NCI-H446 (cell line): ENCODE data around the gene RAMAC.
"Not testable (repeated sequence)": the region's sequence is repeated elsewhere in the genome, so short reads cannot be mapped to it uniquely, and the experiment has no call there.

Source experiments
- DNase-seq, 2 experiments: peaks; one replicate each; lab custom pipeline; 2025; lab: John Stamatoyannopoulos, UW

Gene RAMAC

DNA sequence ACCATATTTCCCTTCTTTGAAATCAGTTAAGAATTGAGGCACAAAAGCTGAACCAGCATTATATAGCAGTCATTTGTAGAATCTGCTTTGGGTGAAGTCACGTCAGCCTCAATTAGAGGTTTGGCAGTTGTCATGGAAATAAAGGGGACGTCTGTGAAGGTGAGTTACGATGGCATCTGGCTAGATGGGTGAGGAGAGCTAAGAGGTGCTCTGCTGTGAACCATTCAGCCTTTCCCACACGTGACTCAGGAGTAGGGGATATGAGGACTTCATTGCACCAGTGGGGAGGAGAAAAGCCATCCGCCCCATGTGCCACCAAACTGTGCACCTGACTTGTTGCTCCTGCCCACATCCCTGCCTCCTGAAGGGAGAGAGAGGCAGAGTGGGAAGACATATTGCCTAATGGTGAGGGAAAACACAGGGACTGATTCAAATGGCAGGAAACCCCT, 28.2 kb downstream of the RAMAC start:
- DNase-seq = no peak

DNA sequence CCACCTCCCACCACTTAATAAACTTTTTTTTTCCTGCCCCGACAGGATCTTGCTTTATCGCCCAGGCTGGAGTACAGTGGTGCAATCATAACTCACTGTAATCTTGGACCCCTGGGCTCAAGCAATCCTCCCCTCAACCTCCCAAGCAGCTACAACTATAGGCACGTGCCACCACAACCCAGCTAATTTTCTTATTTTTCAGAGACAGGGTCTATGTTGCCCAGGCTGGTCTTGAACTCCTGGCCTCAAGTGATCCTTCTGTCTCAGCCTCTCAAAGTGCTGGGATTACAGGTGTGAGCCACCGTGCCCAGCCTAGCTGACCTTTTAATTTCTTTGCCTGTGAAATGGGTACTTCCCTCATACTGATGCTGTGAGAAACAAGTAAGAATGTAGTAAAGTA, 29.4 kb downstream of the RAMAC start:
- no peak for DNase-seq

DNA sequence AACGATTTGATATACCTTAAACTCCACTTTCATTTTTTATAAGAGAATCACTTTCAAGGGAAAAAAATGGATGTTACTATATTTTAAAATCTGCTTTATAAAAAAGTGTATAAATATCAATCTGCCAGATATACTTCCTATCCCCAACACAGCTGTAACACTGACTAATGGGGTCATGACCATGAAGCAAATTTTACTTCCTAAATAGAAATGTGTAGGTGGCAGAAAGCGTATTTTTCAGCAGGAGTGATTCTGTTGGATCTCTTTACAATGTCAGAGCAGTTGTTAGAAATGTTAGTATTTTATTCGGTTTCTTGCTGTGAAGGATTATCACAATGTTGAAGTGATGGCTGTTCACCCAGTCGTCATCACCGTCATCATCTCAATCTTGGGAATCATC, 30.9 kb downstream of the RAMAC start:
- DNase-seq = no peak

DNA sequence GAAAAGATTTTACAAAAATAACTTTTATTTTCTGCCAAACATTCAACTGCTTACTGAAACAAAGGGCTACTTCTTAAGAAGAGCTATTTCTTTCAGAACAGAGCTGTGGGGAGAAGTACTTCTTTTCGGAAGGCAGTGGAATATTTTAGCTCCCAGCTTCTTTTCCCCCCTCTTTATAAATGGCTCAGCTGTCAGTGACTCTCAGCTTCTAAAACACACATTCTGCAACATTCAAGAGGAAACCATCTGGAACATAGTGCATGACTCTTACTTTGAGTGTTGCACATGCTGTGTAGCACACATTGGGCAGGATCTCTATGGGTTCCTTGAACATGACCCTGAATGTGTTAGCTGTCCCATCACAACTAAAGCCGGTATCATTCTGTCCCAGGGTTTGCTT, 32.4 kb downstream of the RAMAC start:
- no peak for DNase-seq

DNA sequence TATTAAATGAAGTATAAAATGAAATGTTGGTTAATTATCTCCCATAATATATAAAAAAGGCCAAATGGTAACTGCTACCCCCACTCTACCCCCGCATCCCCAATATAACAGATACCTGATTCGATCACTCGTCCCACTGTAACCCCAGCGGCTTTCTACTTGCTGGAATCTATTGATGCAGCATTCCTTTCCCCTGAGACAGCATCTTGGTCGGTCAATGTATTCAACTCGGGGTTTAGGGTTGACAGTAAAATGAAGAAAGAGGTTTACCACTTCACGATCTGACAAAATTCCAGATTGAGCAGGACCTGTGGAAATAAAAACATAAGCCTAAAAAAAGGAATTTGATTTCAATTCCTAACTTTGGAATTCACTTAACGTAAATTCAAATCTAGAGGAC, 44.0 kb downstream of the RAMAC start:
- no peak for DNase-seq

DNA sequence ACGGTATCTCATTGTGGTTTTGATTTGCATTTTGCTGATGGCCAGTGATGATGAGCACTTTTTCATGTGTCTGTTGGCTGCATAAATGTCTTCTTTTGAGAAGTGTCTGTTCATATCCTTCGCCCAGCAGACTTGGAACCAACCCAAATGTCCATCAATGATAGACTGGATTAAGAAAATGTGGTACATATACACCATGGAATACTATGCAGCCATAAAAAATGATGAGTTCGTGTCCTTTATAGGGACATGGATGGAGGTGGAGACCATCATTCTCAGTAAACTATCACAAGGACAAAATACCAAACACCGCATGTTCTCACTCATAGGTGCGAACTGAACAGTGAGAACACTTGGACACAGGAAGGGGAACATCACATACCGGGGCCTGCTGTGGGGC, 45.2 kb downstream of the RAMAC start:
- not testable (repeated sequence) for DNase-seq

DNA sequence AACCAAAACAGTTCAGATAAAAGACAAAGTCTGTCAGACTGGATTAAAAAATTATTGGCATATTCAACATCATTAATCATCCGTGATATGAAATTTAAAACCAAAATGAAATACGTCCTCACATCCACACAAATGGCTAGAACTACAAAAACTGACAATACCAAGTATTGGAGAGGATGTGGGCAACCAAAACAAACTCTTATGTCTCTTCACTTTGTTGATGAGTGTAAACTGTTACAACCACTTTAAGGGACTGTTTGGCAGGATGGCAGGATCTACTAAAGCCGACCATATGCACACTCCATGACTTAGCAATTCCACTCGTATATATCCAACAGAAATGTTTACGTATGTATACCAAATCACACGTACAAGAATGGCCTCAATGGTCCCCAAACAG, 50.2 kb downstream of the RAMAC start:
- DNase-seq = no peak

DNA sequence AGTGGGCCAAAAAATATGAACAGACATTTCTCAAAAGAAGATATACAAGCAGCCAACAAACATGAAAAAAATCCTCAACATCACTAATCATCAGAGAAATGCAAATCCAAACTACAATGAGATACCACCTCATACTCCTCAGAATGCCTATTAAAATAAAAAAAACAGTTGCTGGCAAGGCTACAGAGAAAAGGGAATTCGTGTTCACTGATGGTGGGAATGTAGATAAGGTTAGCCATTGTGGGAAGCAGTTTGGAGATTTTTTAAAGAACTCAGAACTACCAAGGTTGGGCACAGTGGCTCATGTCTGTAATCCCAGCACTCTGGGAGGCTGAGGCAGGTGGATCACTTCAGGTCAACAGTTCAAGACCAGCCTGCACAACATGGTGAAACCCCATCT, 53.2 kb downstream of the RAMAC start:
- DNase-seq = no peak
